GM10248 (cell line): Measurements from ENCODE around the gene SLC30A3.
A peak's percentile ranks its signal among the peaks of the same experiment; 100 is the strongest.

ENCODE experiments used
- CTCF ChIA-PET: fragments of 300-600 bp; sonication (Branson Sonifier 250); formaldehyde crosslinking; extraction: SDS; loops from one replicate; lab custom pipeline; 2021; ENCODE audit warnings: antibody characterized with exemption; lab: Yijun Ruan, JAX
- POLR2A ChIA-PET: fragments of 350-650 bp; sonication (Branson Sonifier 250); formaldehyde crosslinking; extraction: SDS; loops from one replicate; lab custom pipeline; 2020; ENCODE audit warnings: antibody characterized with exemption; lab: Yijun Ruan, JAX
- DNase-seq: peaks from one replicate; pipeline ENCODE4 v3.0.0; 2012; ENCODE audit errors: extremely low spot score
- TF ChIP-seq, protein P1 (sequence below): IDR thresholded peaks from 2 replicates; pipeline ENCODE4 v1.5.1; 2012; ENCODE audit warnings: mild to moderate bottlenecking, low read depth; ENCODE audit errors: extremely low read depth, missing control alignments, control extremely low read depth

The SLC30A3 gene

DNA sequence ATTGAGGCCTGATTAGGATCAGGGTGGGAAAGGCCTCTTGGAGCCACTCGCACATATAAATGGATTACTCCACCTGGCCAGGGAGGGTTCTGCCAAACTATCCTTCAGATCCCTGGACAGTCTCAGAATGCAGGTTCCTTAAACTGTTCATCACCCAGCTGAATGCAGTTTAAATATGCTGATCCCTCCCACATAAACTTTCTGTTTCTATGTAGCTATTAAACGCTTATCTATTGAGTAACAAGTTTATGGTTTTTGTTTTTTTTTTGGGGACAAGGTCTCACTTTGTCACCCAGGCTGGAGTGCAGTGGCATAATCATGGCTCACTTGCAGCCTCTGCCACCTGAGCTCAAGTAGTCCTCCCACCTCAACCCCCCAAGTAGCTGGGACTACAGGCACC is 43.8 kb downstream of the SLC30A3 start:
- ChIA-PET CTCF (no interaction called here), POLR2A (interaction anchor here (0.7 kb wide), 1 partner anchor 156 kb away, joined by 3 read pairs; no protein-coding TSS in a partner anchor)
- DNase-seq: no peak
- TF ChIP-seq, protein P1, sequence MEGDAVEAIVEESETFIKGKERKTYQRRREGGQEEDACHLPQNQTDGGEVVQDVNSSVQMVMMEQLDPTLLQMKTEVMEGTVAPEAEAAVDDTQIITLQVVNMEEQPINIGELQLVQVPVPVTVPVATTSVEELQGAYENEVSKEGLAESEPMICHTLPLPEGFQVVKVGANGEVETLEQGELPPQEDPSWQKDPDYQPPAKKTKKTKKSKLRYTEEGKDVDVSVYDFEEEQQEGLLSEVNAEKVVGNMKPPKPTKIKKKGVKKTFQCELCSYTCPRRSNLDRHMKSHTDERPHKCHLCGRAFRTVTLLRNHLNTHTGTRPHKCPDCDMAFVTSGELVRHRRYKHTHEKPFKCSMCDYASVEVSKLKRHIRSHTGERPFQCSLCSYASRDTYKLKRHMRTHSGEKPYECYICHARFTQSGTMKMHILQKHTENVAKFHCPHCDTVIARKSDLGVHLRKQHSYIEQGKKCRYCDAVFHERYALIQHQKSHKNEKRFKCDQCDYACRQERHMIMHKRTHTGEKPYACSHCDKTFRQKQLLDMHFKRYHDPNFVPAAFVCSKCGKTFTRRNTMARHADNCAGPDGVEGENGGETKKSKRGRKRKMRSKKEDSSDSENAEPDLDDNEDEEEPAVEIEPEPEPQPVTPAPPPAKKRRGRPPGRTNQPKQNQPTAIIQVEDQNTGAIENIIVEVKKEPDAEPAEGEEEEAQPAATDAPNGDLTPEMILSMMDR: no peak

DNA sequence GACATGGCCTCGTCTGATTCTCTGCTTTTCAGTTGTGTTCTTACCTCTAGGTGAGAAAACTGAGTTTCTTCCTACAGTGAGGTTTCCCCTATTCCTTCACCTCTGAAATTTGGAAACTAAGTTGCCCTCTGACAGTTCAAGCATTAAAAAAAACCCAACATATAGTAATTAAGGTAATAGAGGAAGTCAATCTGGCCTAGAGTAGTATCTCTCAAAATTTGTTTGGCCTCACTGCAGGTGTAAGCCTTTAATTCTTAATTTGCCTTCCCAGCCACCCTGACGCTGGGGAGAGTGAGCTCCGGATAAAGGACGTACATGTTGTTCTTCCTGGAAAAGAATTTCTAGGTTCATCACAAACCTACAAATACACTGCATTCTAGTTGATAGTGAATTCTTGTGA is 44.2 kb downstream of the SLC30A3 start:
- POLR2A ChIA-PET: no interaction called here
- TF ChIP-seq, protein P1: no peak
- CTCF ChIA-PET: no interaction called here
- no peak for DNase-seq

DNA sequence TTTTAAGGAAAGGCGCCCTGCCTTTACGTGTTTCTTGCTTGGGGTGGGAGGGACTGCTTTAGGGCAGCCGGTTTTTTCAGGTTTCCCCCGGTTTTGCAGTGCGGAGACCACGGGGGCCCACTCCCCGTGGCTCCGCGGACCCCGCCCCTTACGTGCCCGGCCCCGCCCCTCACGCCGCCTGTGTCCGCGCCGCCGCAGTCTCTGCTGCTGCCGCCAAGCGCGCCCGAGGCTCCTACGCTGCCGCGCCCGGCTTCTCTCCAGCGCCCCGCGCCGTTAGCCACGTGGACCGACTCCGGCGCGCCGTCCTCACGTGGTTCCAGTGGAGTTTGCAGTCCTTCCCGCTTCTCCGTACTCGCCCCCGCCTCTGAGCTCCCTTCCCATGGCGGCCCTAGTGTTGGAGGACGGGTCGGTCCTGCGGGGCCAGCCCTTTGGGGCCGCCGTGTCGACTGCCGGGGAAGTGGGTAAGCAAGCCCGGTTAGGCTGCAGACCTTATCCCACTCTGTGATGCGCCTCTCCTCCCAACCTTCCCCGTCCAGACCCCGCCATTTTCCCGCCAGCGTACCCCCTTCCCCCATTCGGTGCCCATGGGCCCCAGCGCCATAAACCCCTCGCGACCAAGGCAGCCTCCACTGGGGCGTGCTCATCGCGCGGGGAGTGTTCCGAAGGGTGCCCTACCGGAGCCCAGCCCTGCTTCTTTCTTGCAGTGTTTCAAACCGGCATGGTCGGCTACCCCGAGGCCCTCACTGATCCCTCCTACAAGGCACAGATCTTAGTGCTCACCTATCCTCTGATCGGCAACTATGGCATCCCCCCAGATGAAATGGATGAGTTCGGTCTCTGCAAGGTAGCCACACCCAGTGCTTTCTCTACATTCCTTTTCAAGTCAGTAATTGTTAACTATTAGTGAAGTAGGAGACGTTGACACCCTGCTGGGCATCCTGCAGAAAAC is 45.4 kb downstream of the SLC30A3 start, which contains the start of gene CAD:
Gene CAD (plus strand): TSS at position 197 of the 949 bp plus-strand sequence. CDS start 183 bp downstream, at position 380.
- CTCF ChIA-PET: interaction anchor here (1.1 to 1.8 kb wide), 2 partner anchors 13 to 17 kb away, joined by 3 to 6 read pairs; no protein-coding TSS in a partner anchor

DNA sequence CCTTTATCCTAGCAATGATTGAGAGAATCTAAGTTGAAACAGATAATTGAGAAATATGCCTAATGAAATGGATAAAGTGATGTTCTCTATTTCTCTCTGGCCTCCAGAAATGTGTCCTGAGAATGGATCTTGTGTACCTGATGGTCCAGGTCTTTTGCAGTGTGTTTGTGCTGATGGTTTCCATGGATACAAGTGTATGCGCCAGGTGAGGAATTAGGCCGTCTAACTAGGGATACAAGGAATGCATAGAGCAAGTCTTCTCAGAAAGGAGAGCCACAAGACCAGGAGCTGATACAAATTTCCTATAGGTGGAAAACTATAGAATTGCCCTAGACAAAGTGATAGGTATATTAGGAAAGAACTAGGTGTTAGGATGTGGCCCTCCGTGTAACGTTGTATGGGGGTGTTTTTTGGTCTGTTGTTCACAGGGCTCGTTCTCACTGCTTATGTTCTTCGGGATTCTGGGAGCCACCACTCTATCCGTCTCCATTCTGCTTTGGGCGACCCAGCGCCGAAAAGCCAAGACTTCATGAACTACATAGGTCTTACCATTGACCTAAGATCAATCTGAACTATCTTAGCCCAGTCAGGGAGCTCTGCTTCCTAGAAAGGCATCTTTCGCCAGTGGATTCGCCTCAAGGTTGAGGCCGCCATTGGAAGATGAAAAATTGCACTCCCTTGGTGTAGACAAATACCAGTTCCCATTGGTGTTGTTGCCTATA is 46.3 kb downstream of the SLC30A3 start:
- ChIA-PET POLR2A (no interaction called here), CTCF (interaction anchor here (1.1 to 1.8 kb wide), 2 partner anchors 12 to 18 kb away, joined by 3 to 6 read pairs; no protein-coding TSS in a partner anchor)
- TF ChIP-seq, protein P1: no peak
- no peak for DNase-seq

More for the DNA sequence above, 45.4 kb downstream of the SLC30A3 start, which contains the start of gene CAD:
- TF ChIP-seq, protein P1: peak; percentile 23
- POLR2A ChIA-PET: no interaction called here
- peak; percentile 93 for DNase-seq

DNA sequence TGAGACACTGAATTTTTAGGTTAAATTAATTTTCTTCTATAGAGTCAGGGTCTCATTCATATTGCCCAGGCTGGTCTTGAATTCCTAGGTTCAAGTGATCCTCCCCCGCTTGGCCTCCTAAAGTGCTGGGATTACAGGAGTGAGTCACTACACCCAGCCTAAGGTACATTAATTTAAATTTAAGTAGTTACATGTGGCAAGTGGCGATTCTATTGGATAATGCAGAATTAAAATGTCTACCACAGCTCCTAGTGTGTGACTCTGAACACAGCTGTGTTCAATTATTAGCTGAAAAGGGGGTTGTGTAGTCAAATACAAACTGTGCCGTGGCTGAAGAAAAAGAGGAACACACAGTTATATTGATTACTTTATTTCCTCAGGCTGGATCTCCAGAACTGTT is 47.9 kb downstream of the SLC30A3 start:
- no peak for DNase-seq

More for the DNA sequence above, 47.9 kb downstream of the SLC30A3 start:
- CTCF ChIA-PET: no interaction called here
- POLR2A ChIA-PET: no interaction called here
- TF ChIP-seq, protein P1: no peak
